ENCODE measurements around the gene GAL. TPM values are rescaled to one million over a fixed set of nuclear protein-coding genes. Genes with fewer than 3 reads are reported as not detected.

Gene GAL
- total RNA-seq, 1 experiment from 2014 or later = 4.4 TPM

GRCh38 chr11:68657021-68657780, 27.1 kb upstream of the GAL start:
- ChIA-PET POLR2A (ENCODE audit: low non-redundant PET) (no interaction called here), CTCF (no interaction called here)
- no peak overlapping the region for H3K27ac ChIP-seq (ENCODE audit: low read depth, low read length, poor library complexity, severe bottlenecking)
- TF ChIP-seq EZH2 (IDR thresholded peaks at IDR 0.05; ENCODE audit: borderline replicate concordance, low read depth, low read length, poor library complexity, severe bottlenecking) (no peak), CTCF (conservative IDR thresholded peaks at IDR 0.05; ENCODE audit: low read depth, low read length) (no peak)
- no peak for DNase-seq (ENCODE audit: low spot score)
- peaks cover 18% of the 10 kb centered on the region for H3K27me3 ChIP-seq (replicated peaks; ENCODE audit: insufficient read depth, low read depth, low read length, poor library complexity)
- peaks cover 13% of the 10 kb centered on the region for H3K4me1 ChIP-seq (ENCODE audit: insufficient read depth, low read length, poor library complexity, severe bottlenecking)
- H3K36me3 ChIP-seq (ENCODE audit: insufficient read depth, low read length, poor library complexity, severe bottlenecking) = no peaks in the 10 kb centered on the region
- no TSS peak for BruUV-seq (replicated peaks)
- no peak overlapping the region for H3K4me3 ChIP-seq (ENCODE audit: low read depth, low read length, poor library complexity, severe bottlenecking)
- no peaks in the 10 kb centered on the region for H3K9me3 ChIP-seq (ENCODE audit: low read depth, low read length, poor library complexity, severe bottlenecking)
- intact Hi-C loops (cut with micrococcal nuclease; ENCODE audit: unreplicated experiment) = no loop called here

GRCh38 chr11:68658097-68658496, 26.2 kb upstream of the GAL start:
- BruUV-seq (replicated peaks) = no TSS peak
- POLR2A ChIA-PET (ENCODE audit: low non-redundant PET) = no interaction called here
- Histone ChIP-seq H3K27me3 (replicated peaks; ENCODE audit: insufficient read depth, low read depth, low read length, poor library complexity) (peaks cover 22% of the 10 kb centered on the region), H3K4me1 (ENCODE audit: insufficient read depth, low read length, poor library complexity, severe bottlenecking) (peaks cover 13% of the 10 kb centered on the region), H3K27ac (ENCODE audit: low read depth, low read length, poor library complexity, severe bottlenecking) (no peak overlapping the region), H3K36me3 (ENCODE audit: insufficient read depth, low read length, poor library complexity, severe bottlenecking) (no peaks in the 10 kb centered on the region), H3K4me3 (ENCODE audit: low read depth, low read length, poor library complexity, severe bottlenecking) (no peak overlapping the region), H3K9me3 (ENCODE audit: low read depth, low read length, poor library complexity, severe bottlenecking) (no peaks in the 10 kb centered on the region)
- intact Hi-C loops (cut with micrococcal nuclease; ENCODE audit: unreplicated experiment) = no loop called here
- CTCF ChIA-PET = no interaction called here
- DNase-seq (ENCODE audit: low spot score) = no peak
- no peak for TF ChIP-seq EZH2 (IDR thresholded peaks at IDR 0.05; ENCODE audit: borderline replicate concordance, low read depth, low read length, poor library complexity, severe bottlenecking)

- H3K27me3 ChIP-seq (replicated peaks; ENCODE audit: insufficient read depth, low read depth, low read length, poor library complexity) = peaks cover 22% of the 10 kb centered on the region
- ChIA-PET CTCF (no interaction called here), POLR2A (ENCODE audit: low non-redundant PET) (no interaction called here)
- DNase-seq (ENCODE audit: low spot score) = no peak
- H3K27ac ChIP-seq (ENCODE audit: low read depth, low read length, poor library complexity, severe bottlenecking) = no peak overlapping the region
- TF ChIP-seq EZH2 (IDR thresholded peaks at IDR 0.05; ENCODE audit: borderline replicate concordance, low read depth, low read length, poor library complexity, severe bottlenecking) (no peak), CTCF (conservative IDR thresholded peaks at IDR 0.05; ENCODE audit: low read depth, low read length) (no peak)
- H3K9me3 ChIP-seq (ENCODE audit: low read depth, low read length, poor library complexity, severe bottlenecking) = no peaks in the 10 kb centered on the region
- H3K4me1 ChIP-seq (ENCODE audit: insufficient read depth, low read length, poor library complexity, severe bottlenecking) = peaks cover 13% of the 10 kb centered on the region
- H3K4me3 ChIP-seq (ENCODE audit: low read depth, low read length, poor library complexity, severe bottlenecking) = no peak overlapping the region
- no TSS peak for BruUV-seq (replicated peaks)
- no peaks in the 10 kb centered on the region for H3K36me3 ChIP-seq (ENCODE audit: insufficient read depth, low read length, poor library complexity, severe bottlenecking)
- intact Hi-C loops (cut with micrococcal nuclease; ENCODE audit: unreplicated experiment) = no loop called here
Observed at GRCh38 chr11:68658661-68659060, 25.7 kb upstream of the GAL start.

All from A673 (cell line).